C4-2B (cell line): ENCODE measurements around the gene FZD8.

Experiments used
- ZFX ChIP-seq: fragments of 450-650 bp; IDR thresholded peaks from 2 replicates; pipeline ENCODE4 v1.6.1; 2017
- TF ChIP-seq, protein P1 (sequence below): fragments of 450-650 bp; conservative IDR thresholded peaks from 2 replicates; pipeline ENCODE4 v1.5.1; 2017; ENCODE audit warnings: mild to moderate bottlenecking

DNA sequence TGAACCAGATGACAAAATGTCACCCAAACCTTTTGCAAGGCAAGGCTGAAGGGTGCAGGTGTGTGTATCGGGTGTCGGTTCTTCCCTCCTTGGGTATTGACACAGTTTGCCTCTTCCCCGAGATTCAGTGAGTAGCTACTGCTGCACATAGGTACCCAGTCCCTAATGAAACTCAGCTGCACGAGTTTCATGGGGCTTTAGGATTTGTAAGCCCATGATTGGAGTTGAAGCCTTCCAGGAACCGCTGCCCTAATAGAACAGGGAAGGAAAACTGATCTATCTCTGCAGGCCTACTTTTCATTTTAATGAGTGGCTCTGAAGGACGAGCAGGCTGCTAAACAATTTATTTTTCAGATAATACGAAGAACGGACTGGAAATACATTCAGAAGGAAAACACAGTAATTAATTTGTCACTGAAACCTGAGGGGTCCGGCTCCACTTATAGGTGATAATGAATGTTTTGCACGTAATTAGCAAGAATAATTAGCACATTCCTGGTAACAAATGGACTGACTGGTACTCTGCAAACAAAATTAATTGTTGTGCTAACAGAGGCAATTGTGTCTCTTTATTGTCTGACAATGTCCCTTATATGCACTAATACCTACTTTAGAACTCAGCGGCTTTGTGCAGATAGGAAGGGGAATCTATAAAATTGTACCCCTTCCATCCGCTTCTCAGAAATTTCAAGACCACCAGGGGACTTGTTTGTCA is 49.6 kb upstream of the FZD8 start:
- TF ChIP-seq, protein P1, sequence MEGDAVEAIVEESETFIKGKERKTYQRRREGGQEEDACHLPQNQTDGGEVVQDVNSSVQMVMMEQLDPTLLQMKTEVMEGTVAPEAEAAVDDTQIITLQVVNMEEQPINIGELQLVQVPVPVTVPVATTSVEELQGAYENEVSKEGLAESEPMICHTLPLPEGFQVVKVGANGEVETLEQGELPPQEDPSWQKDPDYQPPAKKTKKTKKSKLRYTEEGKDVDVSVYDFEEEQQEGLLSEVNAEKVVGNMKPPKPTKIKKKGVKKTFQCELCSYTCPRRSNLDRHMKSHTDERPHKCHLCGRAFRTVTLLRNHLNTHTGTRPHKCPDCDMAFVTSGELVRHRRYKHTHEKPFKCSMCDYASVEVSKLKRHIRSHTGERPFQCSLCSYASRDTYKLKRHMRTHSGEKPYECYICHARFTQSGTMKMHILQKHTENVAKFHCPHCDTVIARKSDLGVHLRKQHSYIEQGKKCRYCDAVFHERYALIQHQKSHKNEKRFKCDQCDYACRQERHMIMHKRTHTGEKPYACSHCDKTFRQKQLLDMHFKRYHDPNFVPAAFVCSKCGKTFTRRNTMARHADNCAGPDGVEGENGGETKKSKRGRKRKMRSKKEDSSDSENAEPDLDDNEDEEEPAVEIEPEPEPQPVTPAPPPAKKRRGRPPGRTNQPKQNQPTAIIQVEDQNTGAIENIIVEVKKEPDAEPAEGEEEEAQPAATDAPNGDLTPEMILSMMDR, result no peak
- no peak for TF ChIP-seq ZFX
